Chondrocyte (in vitro differentiated cells): ENCODE data around the gene STX1A. TPM values are rescaled to one million over a fixed set of nuclear protein-coding genes. Genes with fewer than 3 reads are reported as not detected.
A peak's percentile ranks its signal among the peaks of the same experiment; 100 is the strongest.

Source experiments
- DNase-seq: peaks from one replicate; pipeline ENCODE4 v3.0.0; 2021; ENCODE audit warnings: mixed read lengths, low spot score
- H3K27ac Mint-ChIP-seq: one replicate; pipeline ENCODE4 v1.8.0; 2021; ENCODE audit warnings: mild to moderate bottlenecking, moderate library complexity, mixed read lengths; ENCODE audit not compliant: unreplicated experiment
- H3K27me3 Mint-ChIP-seq: 2 replicates; pipeline ENCODE4 v1.8.0; 2021; ENCODE audit warnings: low read depth, mixed read lengths
- H3K36me3 Mint-ChIP-seq: 2 replicates; pipeline ENCODE4 v1.8.0; 2021; ENCODE audit warnings: low read depth, mixed read lengths
- H3K4me1 Mint-ChIP-seq: 2 replicates; pipeline ENCODE4 v1.8.0; 2021; ENCODE audit warnings: low read depth, mild to moderate bottlenecking, mixed read lengths
- H3K4me3 Mint-ChIP-seq: one replicate; pipeline ENCODE4 v1.8.0; 2021; ENCODE audit warnings: mild to moderate bottlenecking, moderate library complexity, mixed read lengths; ENCODE audit not compliant: unreplicated experiment
- H3K9me3 Mint-ChIP-seq: 2 replicates; pipeline ENCODE4 v1.8.0; 2021; ENCODE audit warnings: low read depth, mixed read lengths
- total RNA-seq: library from RNA; stranded (reverse); gene quantifications from 3 replicates; pipeline ENCODE4 v1.2.1, GENCODE V29; 2021
- TF ChIP-seq, protein P1 (sequence below): fragments of 200-600 bp; sonication (generic); IDR thresholded peaks from 2 replicates; pipeline ENCODE4 v1.5.0; 2021; ENCODE audit warnings: antibody characterized with exemption, mild to moderate bottlenecking, moderate library complexity

Gene STX1A
- total RNA-seq, 1 donor from 2014 or later: 20.9 TPM

DNA sequence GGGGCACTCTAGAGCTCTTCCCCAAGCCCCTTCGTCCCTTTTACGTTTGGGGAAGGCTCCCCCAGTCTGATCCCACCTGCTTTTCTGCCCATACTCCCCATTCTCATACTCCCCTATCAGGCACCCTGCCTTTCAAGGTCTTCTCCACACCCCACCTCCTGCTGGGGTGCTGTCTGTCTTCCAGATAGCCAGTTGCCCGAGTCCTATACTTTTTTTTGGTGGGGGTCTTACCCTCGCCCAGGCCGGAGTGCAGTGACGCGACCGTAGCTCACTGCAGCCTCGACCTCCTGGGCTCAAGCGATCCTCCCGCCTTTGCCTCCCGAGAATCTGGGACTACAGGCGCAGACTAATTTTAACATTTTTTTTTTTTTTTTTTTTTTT, 19.9 kb upstream of the STX1A start:
- TF ChIP-seq, protein P1, sequence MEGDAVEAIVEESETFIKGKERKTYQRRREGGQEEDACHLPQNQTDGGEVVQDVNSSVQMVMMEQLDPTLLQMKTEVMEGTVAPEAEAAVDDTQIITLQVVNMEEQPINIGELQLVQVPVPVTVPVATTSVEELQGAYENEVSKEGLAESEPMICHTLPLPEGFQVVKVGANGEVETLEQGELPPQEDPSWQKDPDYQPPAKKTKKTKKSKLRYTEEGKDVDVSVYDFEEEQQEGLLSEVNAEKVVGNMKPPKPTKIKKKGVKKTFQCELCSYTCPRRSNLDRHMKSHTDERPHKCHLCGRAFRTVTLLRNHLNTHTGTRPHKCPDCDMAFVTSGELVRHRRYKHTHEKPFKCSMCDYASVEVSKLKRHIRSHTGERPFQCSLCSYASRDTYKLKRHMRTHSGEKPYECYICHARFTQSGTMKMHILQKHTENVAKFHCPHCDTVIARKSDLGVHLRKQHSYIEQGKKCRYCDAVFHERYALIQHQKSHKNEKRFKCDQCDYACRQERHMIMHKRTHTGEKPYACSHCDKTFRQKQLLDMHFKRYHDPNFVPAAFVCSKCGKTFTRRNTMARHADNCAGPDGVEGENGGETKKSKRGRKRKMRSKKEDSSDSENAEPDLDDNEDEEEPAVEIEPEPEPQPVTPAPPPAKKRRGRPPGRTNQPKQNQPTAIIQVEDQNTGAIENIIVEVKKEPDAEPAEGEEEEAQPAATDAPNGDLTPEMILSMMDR: no peak
- H3K9me3 Mint-ChIP-seq: no peaks in the 10 kb centered on the region
- no peaks in the 10 kb centered on the region for H3K27me3 Mint-ChIP-seq
- H3K36me3 Mint-ChIP-seq: peaks cover 2% of the 10 kb centered on the region
- DNase-seq: no peak
- H3K4me3 Mint-ChIP-seq: peak overlapping the region; percentile 93
- H3K4me1 Mint-ChIP-seq: peaks cover 32% of the 10 kb centered on the region
- peak overlapping the region; percentile 23 for H3K27ac Mint-ChIP-seq

DNA sequence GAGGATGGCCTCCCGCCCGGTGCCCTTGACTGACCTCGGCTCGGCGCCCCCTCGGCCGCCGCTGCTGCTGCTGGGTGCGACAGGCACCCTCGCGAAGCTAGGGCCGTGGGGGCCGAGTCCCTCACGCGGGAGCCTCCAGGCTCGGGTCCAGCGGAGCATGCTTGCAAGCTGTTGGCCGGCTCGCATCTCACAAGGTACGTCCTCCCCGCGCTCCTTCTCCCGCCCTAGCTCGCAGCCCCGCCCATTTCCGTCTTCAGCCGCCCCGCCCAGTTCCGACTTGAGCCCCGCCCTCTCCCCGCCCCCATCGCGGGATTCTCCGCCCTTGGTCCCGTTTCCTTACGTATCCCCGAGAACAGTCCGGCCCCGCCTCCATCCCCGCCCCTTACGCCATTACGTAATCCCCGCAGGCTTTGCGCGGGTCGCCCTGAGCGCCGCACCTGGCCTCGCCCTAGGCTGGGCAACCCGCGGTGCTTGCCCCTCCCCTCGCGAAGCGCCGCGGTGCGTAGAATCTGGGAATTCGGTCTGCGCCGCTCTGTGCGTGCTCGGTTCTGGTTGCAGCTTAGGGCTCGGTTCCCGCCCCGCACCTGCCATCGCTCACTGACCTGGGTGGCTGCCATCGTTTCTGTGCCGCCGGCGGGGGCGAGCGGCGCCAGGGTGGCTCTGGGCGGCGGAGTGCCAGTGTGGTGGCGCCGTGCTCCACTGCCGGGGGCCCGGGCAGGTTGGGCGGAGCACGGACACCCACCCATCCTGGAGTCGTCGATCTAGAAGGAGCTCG, 19.3 kb upstream of the STX1A start, which contains the start of gene ABHD11:
TSS of gene ABHD11 (minus strand) at position 191 of the 775 bp plus-strand sequence. CDS start at position 159, 32 bp downstream.
- Mint-ChIP-seq H3K27ac (peak within 1 kb of the TSS; percentile 96), H3K9me3 (no peaks in the 10 kb centered on the region), H3K4me3 (peak within 1 kb of the TSS; percentile 93), H3K4me1 (peaks cover 32% of the 10 kb centered on the region), H3K36me3 (peaks cover 2% of the 10 kb centered on the region), H3K27me3 (no peaks in the 10 kb centered on the region)
- TF ChIP-seq, protein P1: no peak
- peak; percentile 98 for DNase-seq

DNA sequence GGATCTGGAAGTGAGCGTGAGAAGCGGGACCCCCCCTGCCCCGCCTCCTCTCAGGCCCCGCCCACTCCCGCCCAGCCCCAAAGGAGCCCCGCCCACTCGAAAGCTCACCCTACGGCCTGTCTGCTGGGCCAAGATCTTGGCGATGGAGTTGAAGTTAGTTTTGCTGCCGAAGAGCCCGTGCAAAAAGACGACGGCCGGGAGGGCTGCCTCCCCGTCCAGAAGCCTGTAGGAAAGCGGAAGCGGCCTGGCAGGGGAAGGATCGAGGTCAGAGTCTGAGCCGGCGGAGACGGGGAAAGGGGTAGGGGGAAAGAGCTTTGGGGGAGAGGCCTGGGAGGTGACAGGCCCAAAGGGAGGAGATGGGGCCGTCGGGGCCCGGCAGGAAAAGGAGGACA, 18.7 kb upstream of the STX1A start:
- no peak for DNase-seq
- peaks cover 30% of the 10 kb centered on the region for H3K4me1 Mint-ChIP-seq
- peaks cover 2% of the 10 kb centered on the region for H3K36me3 Mint-ChIP-seq
- peak overlapping the region; percentile 93 for H3K4me3 Mint-ChIP-seq
- TF ChIP-seq, protein P1: no peak
- peak overlapping the region; percentile 96 for H3K27ac Mint-ChIP-seq
- no peaks in the 10 kb centered on the region for H3K9me3 Mint-ChIP-seq
- H3K27me3 Mint-ChIP-seq: no peaks in the 10 kb centered on the region

DNA sequence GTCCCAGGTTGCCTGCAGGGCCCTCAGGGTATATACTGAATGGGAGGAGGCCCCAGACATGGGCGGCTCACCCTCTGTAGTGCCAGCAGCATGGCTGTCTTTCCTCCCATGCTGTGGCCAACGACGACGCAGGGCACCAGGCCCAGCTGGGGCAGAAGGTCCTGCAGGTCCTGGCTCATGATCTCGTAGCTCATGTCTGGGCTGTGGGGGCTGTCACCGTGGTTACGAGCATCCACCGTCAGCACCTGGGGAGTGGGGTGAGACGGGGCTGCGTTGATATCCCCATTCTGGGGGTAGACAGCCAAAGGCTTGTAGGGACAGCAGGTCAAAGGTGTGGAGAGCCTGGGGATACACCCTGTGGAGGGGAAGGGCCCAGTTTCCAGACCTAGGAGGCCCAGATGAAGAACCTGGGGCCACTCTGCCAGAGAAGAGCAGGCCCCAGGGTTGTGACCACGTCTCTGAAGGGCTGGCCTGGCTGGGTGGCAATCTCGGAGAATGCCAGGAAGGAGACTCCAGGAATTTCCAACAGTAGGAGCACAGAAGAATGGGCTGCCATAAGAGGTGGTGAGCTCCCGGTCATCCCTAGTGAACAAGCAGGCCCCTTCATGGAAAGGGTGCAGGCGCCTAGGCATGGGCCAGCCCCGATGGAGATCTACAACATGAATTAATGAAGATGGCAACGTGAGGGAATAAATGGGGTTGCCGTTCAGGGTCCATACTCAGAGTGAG, 18.2 kb upstream of the STX1A start:
- TF ChIP-seq, protein P1: no peak
- Mint-ChIP-seq H3K4me1 (peaks cover 25% of the 10 kb centered on the region), H3K4me3 (peak overlapping the region; percentile 93)

DNA sequence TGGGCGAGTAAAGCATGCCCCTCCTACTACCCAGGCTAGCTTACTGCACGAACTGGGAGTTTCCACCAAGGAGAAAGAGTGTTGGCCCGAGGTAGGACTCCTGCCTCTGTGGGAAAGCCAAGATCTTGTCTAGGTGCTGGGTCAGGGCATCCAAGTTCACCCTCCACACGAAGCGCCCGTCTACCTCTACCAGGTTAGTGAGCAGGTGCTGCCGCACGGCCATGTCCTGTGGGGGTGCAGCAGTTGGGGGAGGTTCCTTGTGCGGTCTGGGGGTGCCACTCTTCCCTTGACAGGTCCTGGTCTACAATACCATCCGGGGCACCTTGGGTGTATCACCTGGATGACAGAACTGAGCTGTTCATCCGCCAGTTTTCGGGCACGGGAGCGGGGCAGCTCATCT, 17.4 kb upstream of the STX1A start:
- TF ChIP-seq, protein P1: no peak
- no peak for DNase-seq
- H3K27ac Mint-ChIP-seq: no peak overlapping the region
- peaks cover 21% of the 10 kb centered on the region for H3K4me1 Mint-ChIP-seq
- no peaks in the 10 kb centered on the region for H3K27me3 Mint-ChIP-seq
- H3K4me3 Mint-ChIP-seq: no peak overlapping the region
- peaks cover 2% of the 10 kb centered on the region for H3K36me3 Mint-ChIP-seq
- H3K9me3 Mint-ChIP-seq: no peaks in the 10 kb centered on the region

More for the DNA sequence above, 18.2 kb upstream of the STX1A start:
- no peak for DNase-seq
- H3K36me3 Mint-ChIP-seq: peaks cover 2% of the 10 kb centered on the region
- peak overlapping the region; percentile 96 for H3K27ac Mint-ChIP-seq
- H3K9me3 Mint-ChIP-seq: no peaks in the 10 kb centered on the region
- no peaks in the 10 kb centered on the region for H3K27me3 Mint-ChIP-seq
